Panc1 (cell line): ENCODE results near the gene CAD. TPM values are rescaled to one million over a fixed set of nuclear protein-coding genes. Genes with fewer than 3 reads are reported as not detected.

ENCODE experiments used
- ATAC-seq: fragments of 200-7000 bp; cut with Tn5 transposase; 2 replicates; pipeline ENCODE4 v1.9.1; 2020; ENCODE audit warnings: mild to moderate bottlenecking, moderate library complexity
- BruUV-seq: library from RNA; stranded (reverse); fragments of 400-500 nt; replicated peaks from 2 replicates; lab custom pipeline; 2021; lab: Mats Ljungman, UMichigan
- CTCF ChIA-PET: fragments of 300-600 bp; sonication (Branson Sonifier 250); formaldehyde crosslinking; loops from one replicate; lab custom pipeline; 2022; ENCODE audit warnings: antibody characterized with exemption; lab: Charles Lee
- POLR2A ChIA-PET: fragments of 300-600 bp; sonication (Branson Sonifier 250); formaldehyde crosslinking; loops from one replicate; lab custom pipeline; 2022; ENCODE audit warnings: antibody characterized with exemption; lab: Charles Lee
- DNase-seq: peaks from one replicate; pipeline ENCODE4 v3.0.0-alpha.2; 2010; ENCODE audit warnings: low read depth, low spot score
- H3K27ac ChIP-seq: 2 replicates; pipeline ENCODE4 v1.5.1; 2011; ENCODE audit warnings: mild to moderate bottlenecking, low read length, inconsistent platforms
- H3K27me3 ChIP-seq: fragments of 200-500 bp; sonication (Bioruptor generic); 2 replicates; pipeline ENCODE4 v1.6.0; 2014; ENCODE audit warnings: low read length, inconsistent platforms; ENCODE audit not compliant: control insufficient read depth, insufficient read depth
- H3K36me3 ChIP-seq: fragments of 200-500 bp; sonication (Bioruptor generic); 2 replicates; pipeline ENCODE4 v1.5.1; 2014; ENCODE audit warnings: inconsistent platforms, mild to moderate bottlenecking, low read length, moderate library complexity; ENCODE audit not compliant: control insufficient read depth, insufficient read depth
- H3K4me1 ChIP-seq: 2 replicates; pipeline ENCODE4 v1.5.1; 2011; ENCODE audit warnings: inconsistent platforms, mild to moderate bottlenecking, low read length, moderate library complexity; ENCODE audit not compliant: control insufficient read depth, insufficient read depth
- H3K4me3 ChIP-seq, 2 experiments: 2 replicates each; pipeline ENCODE4 v1.5.1; 2011 to 2012; ENCODE audit warnings: low read depth in 2 of 2, low read length in 2 of 2, mild to moderate bottlenecking in 2 of 2, inconsistent platforms in 1 of 2, moderate library complexity in 1 of 2
- H3K9me3 ChIP-seq: fragments of 200-500 bp; sonication (Bioruptor generic); 2 replicates; pipeline ENCODE4 v1.5.1; 2014; ENCODE audit warnings: low read depth, mild to moderate bottlenecking, inconsistent platforms, low read length, moderate library complexity; ENCODE audit not compliant: control insufficient read depth, insufficient read depth
- CTCF ChIP-seq: fragments of 450-650 bp; IDR thresholded peaks from 2 replicates; pipeline ENCODE4 v1.5.1; 2017; ENCODE audit warnings: mild to moderate bottlenecking
- POLR2AphosphoS5 ChIP-seq: IDR thresholded peaks from 2 replicates; pipeline ENCODE4 v1.6.1; 2012; ENCODE audit warnings: mild to moderate bottlenecking, low read depth, low read length, moderate library complexity
- REST ChIP-seq, 2 experiments: IDR thresholded peaks; 2 replicates each; pipeline ENCODE4 v1.6.1; 2011 to 2012; ENCODE audit warnings: low read depth in 2 of 2, control low read depth in 1 of 2, low read length in 1 of 2, mild to moderate bottlenecking in 1 of 2, moderate library complexity in 1 of 2; ENCODE audit not compliant: insufficient read depth in 1 of 2
- SIN3A ChIP-seq: IDR thresholded peaks from 2 replicates; pipeline ENCODE4 v1.6.1; 2012; ENCODE audit warnings: low read depth, mild to moderate bottlenecking, low read length, moderate library complexity, borderline replicate concordance; ENCODE audit not compliant: insufficient read depth
- TCF7L2 ChIP-seq: IDR thresholded peaks from 2 replicates; pipeline ENCODE4 v1.6.1; 2011; ENCODE audit warnings: mild to moderate bottlenecking, low read depth, low read length, inconsistent platforms
- in situ Hi-C: cut with HindIII; loops from 2 replicates; pipeline ENCODE4 v1.10.0; 2016; ENCODE audit warnings: low sequenced_read_pairs, low pct_unique_long_range_greater_than_20kb
- intact Hi-C: fragments of 100-400 bp; cut with micrococcal nuclease; formaldehyde crosslinking; loops from one replicate; pipeline ENCODE4 v1.10.0; 2022; ENCODE audit not compliant: unreplicated experiment
- total RNA-seq: library from RNA; stranded (reverse); gene quantifications from one replicate; pipeline ENCODE4 v1.2.1, GENCODE V29; 2021; ENCODE audit not compliant: unreplicated experiment

CAD gene
- total RNA-seq, 1 experiment from 2014 or later, result 76.7 TPM

GRCh38 chr2:27171351-27171848 is 45.8 kb upstream of the CAD start:
- H3K36me3 ChIP-seq, result no peaks in the 10 kb centered on the region
- ATAC-seq, result no peak
- no peak overlapping the region for H3K27ac ChIP-seq
- DNase-seq, result no peak
- POLR2A ChIA-PET, result interaction anchor here (0.9 kb wide), 1 partner anchor 43 kb away, joined by 4 read pairs; no protein-coding TSS in a partner anchor
- intact Hi-C loops, result no loop called here
- BruUV-seq, result no TSS peak
- TF ChIP-seq REST (IDR thresholded peaks at IDR 0.05; ENCODE audit: insufficient read depth in 1 of 2, low read depth in 2 of 2, low read length in 1 of 2), result no peak
- H3K4me1 ChIP-seq, result no peaks in the 10 kb centered on the region
- no peak overlapping the region for H3K4me3 ChIP-seq
- in situ Hi-C loops, result no loop called here
- H3K27me3 ChIP-seq, result no peaks in the 10 kb centered on the region
- H3K9me3 ChIP-seq, result no peaks in the 10 kb centered on the region
- CTCF ChIA-PET, result interaction anchor here (0.6 to 0.7 kb wide), 2 partner anchors 59 to 917 kb away, joined by 4 to 10 read pairs; no protein-coding TSS in a partner anchor

DNA sequence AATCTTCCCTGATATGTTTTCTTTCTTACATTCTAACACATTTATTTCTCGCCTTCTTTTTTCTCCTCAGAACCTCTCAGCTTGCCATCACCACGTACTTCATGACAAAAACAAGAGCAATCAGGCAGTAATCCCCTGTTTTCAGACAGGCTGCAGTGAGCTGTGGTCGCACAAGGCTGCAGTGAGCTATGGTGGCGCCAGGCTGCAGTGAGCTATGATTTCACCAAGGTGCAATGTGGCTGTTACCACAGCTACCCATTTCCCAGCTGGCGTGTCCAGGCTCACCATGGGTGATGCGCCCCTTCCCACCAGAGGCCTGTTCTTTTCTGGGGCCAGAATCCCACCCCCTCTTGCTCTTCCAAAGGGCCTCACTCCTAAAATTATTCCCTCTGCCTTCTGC is 42.5 kb upstream of the CAD start:
- ATAC-seq (peak; percentile 63; the same call in 1 of the 2 replicates), DNase-seq (no peak)
- Histone ChIP-seq H3K4me3 (no peak overlapping the region), H3K36me3 (no peaks in the 10 kb centered on the region), H3K27me3 (peaks cover 2% of the 10 kb centered on the region), H3K4me1 (no peaks in the 10 kb centered on the region), H3K27ac (no peak overlapping the region), H3K9me3 (no peaks in the 10 kb centered on the region)
- TF ChIP-seq SIN3A (no peak), POLR2AphosphoS5 (no peak), REST (IDR thresholded peaks at IDR 0.05; ENCODE audit: insufficient read depth in 1 of 2, low read depth in 2 of 2, low read length in 1 of 2) (no peak), CTCF (no peak), TCF7L2 (no peak)
- intact Hi-C loops, result no loop called here
- CTCF ChIA-PET, result interaction anchor here (0.6 to 0.9 kb wide), 3 partner anchors 16 to 95 kb away, joined by 3 read pairs; no protein-coding TSS in a partner anchor
- POLR2A ChIA-PET, result interaction anchor here (0.5 kb wide), 1 partner anchor 118 kb away, joined by 4 read pairs; no protein-coding TSS in a partner anchor
- in situ Hi-C loops, result no loop called here
- BruUV-seq, result no TSS peak
